Neuronal stem cell (in vitro differentiated cells): Measurements from ENCODE around the gene LMTK3.

Experiments
- DNase-seq: peaks from one replicate; pipeline ENCODE4 v3.0.0-alpha.2; 2013; ENCODE audit warnings: low spot score
- H2AFZ ChIP-seq: one replicate; pipeline ENCODE4 v1.6.1; 2013; ENCODE audit warnings: mild to moderate bottlenecking, low read length, inconsistent platforms
- H2AK5ac ChIP-seq: 2 replicates; pipeline ENCODE4 v1.6.1; 2013; ENCODE audit warnings: low read depth, mild to moderate bottlenecking, inconsistent platforms, low read length, moderate library complexity, mixed read lengths
- H2BK120ac ChIP-seq: 2 replicates; pipeline ENCODE4 v1.6.1; 2013; ENCODE audit warnings: low read depth, mild to moderate bottlenecking, inconsistent platforms, low read length, moderate library complexity, mixed read lengths
- H2BK12ac ChIP-seq: one replicate; pipeline ENCODE4 v1.6.1; 2013; ENCODE audit warnings: low read length, inconsistent platforms
- H2BK15ac ChIP-seq: 2 replicates; pipeline ENCODE4 v1.6.1; 2013; ENCODE audit warnings: mild to moderate bottlenecking, low read length, inconsistent platforms, mixed read lengths
- H2BK5ac ChIP-seq: one replicate; pipeline ENCODE4 v1.6.1; 2013; ENCODE audit warnings: inconsistent platforms, mild to moderate bottlenecking, low read length, moderate library complexity
- H3K14ac ChIP-seq: one replicate; pipeline ENCODE4 v1.6.1; 2013; ENCODE audit warnings: low read length, inconsistent platforms
- H3K18ac ChIP-seq: 2 replicates; pipeline ENCODE4 v1.6.1; 2013; ENCODE audit warnings: low read length, inconsistent platforms
- H3K23ac ChIP-seq: 2 replicates; pipeline ENCODE4 v1.6.1; 2013; ENCODE audit warnings: low read depth, mild to moderate bottlenecking, mixed read lengths, low read length, inconsistent platforms; ENCODE audit not compliant: poor library complexity
- H3K27ac ChIP-seq: replicated peaks from 3 replicates; pipeline ENCODE4 v1.5.1; 2013; ENCODE audit warnings: low read length, inconsistent platforms
- H3K27me3 ChIP-seq, 3 experiments: 2 replicates each; pipeline ENCODE4 v1.6.1; 2013; ENCODE audit warnings: low read length in 3 of 3, mild to moderate bottlenecking in 2 of 3, inconsistent platforms in 1 of 3, low read depth in 1 of 3, mixed read lengths in 1 of 3, moderate library complexity in 1 of 3; ENCODE audit not compliant: control insufficient read depth in 3 of 3, insufficient read depth in 3 of 3
- H3K36me3 ChIP-seq, 2 donors: replicated peaks in 1 of 2; 2 replicates each; pipeline ENCODE4 v1.6.1; 2013; ENCODE audit warnings: low read length in 2 of 2; ENCODE audit not compliant: control insufficient read depth in 2 of 2, insufficient read depth in 2 of 2
- H3K4ac ChIP-seq: 2 replicates; pipeline ENCODE4 v1.6.1; 2013; ENCODE audit warnings: inconsistent platforms, mild to moderate bottlenecking, low read length, moderate library complexity
- H3K4me1 ChIP-seq, 2 donors: 1 replicate in 1 of 2; 2 replicates in 1 of 2; pipeline ENCODE4 v1.6.1; 2013; ENCODE audit warnings: low read length in 2 of 2, low read depth in 1 of 2; ENCODE audit not compliant: control insufficient read depth in 2 of 2, insufficient read depth in 1 of 2
- H3K4me2 ChIP-seq: one replicate; pipeline ENCODE4 v1.6.1; 2013; ENCODE audit warnings: mild to moderate bottlenecking, low read length, inconsistent platforms; ENCODE audit not compliant: insufficient read depth, poor library complexity, severe bottlenecking
- H3K4me3 ChIP-seq, 2 donors: 2 replicates each; pipeline ENCODE4 v1.5.1; 2013; ENCODE audit warnings: low read length in 2 of 2, mild to moderate bottlenecking in 2 of 2, inconsistent platforms in 1 of 2, moderate library complexity in 1 of 2
- H3K79me1 ChIP-seq: one replicate; pipeline ENCODE4 v1.6.1; 2013; ENCODE audit warnings: low read depth, mild to moderate bottlenecking, inconsistent platforms, low read length, moderate library complexity
- H3K9ac ChIP-seq: one replicate; pipeline ENCODE4 v1.6.1; 2013; ENCODE audit warnings: mild to moderate bottlenecking, low read depth, low read length, inconsistent platforms; ENCODE audit not compliant: poor library complexity
- H3K9me3 ChIP-seq, 2 donors: replicated peaks in 1 of 2; 2 replicates each; pipeline versions ENCODE3 to v1.6.1; 2013; ENCODE audit warnings: low read length in 2 of 2, mild to moderate bottlenecking in 2 of 2, inconsistent platforms in 1 of 2, low read depth in 1 of 2, mixed read lengths in 1 of 2, moderate library complexity in 1 of 2; ENCODE audit not compliant: control insufficient read depth in 2 of 2, insufficient read depth in 1 of 2
- H4K8ac ChIP-seq: one replicate; pipeline ENCODE4 v1.6.1; 2013; ENCODE audit warnings: low read depth, mild to moderate bottlenecking, inconsistent platforms, low read length, moderate library complexity
- H4K91ac ChIP-seq: one replicate; pipeline ENCODE4 v1.6.1; 2013; ENCODE audit warnings: low read length, low read depth, mild to moderate bottlenecking, inconsistent platforms; ENCODE audit not compliant: poor library complexity
- WGBS, 2 donors: extraction: QIAGEN DNeasy Blood & Tissue Kit; methylation state at CpG; one replicate each; pipeline ENCODE4 v1.1.7; 2013; ENCODE audit warnings: missing lambda C conversion rate in 2 of 2, mixed read lengths in 1 of 2; ENCODE audit not compliant: insufficient read length in 2 of 2, insufficient replicate concordance in 1 of 2; ENCODE audit errors: extremely low coverage in 2 of 2; 5-methylcytosine and 5-hydroxymethylcytosine counted together

LMTK3 gene

DNA sequence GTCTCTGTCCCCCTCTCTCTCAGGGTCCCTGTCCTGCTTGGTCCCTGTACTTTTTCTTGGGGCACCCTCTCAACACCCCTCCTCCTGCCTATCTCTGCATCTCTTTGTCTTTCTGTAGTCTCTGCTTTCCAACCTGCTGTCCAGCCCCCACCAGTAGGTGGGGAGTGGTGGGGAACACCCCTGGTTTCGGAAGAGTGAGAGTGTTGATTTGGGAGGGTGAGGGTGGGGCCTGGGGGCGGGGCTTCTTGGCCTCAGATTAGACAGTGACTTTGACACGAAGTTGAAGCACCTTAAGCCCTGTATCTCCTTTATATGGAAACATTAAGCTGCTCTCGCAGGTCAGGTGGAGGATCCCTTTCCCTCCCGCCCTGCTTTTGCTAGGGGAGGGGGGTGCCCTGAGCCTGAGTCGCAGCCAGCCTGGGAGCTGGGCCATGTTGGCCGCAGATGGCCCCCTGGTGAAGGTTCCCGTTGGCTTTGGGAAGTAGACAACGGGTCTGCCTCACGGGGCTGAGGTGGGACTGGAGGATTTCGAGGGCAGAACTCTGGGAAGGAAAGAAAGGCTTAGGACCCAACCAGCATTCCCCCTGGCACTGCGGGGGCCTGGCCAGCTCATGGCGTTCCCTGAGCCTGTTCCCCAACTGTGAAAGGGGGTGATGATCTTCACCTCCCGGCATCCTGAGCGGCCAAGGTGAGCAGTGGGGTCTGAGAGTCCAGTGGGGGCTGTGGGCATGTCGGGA is 56.3 kb downstream of the LMTK3 start, which contains the start of gene KCNJ14:
Gene KCNJ14 (plus strand): TSS at position 404 of the 737 bp plus-strand sequence. CDS start 6,151 bp downstream, outside the sequence.
- Histone ChIP-seq H3K9ac (peak within 1 kb of the TSS; percentile 72), H2BK12ac (no peak within 1 kb of the TSS), H3K4me3 (peak within 1 kb of the TSS in 1 of 2 donors; percentile 64), H3K9me3 (no peaks in the 10 kb centered on the region), H3K14ac (no peak within 1 kb of the TSS), H4K8ac (no peak within 1 kb of the TSS), H3K27me3 (no peaks in the 10 kb centered on the region), H3K36me3 (peaks cover 36 to 74% of the 10 kb centered on the region in 2 donors), H2AFZ (no peak within 1 kb of the TSS), H3K27ac (no peak within 1 kb of the TSS), H2BK120ac (no peak within 1 kb of the TSS), H3K4ac (no peak within 1 kb of the TSS), H4K91ac (no peak within 1 kb of the TSS), H3K18ac (no peak within 1 kb of the TSS), H3K23ac (no peak within 1 kb of the TSS), H3K4me2 (no peak within 1 kb of the TSS), H2BK5ac (peak within 1 kb of the TSS; percentile 57), H2AK5ac (no peak within 1 kb of the TSS), H3K79me1 (peaks cover 3% of the 10 kb centered on the region), H3K4me1 (no peaks in the 10 kb centered on the region), H2BK15ac (no peak within 1 kb of the TSS)
- whole genome bisulfite sequencing, 2 donors: no CpG with 5 or more reads among the region's 16 CpGs
- DNase-seq: no peak

DNA sequence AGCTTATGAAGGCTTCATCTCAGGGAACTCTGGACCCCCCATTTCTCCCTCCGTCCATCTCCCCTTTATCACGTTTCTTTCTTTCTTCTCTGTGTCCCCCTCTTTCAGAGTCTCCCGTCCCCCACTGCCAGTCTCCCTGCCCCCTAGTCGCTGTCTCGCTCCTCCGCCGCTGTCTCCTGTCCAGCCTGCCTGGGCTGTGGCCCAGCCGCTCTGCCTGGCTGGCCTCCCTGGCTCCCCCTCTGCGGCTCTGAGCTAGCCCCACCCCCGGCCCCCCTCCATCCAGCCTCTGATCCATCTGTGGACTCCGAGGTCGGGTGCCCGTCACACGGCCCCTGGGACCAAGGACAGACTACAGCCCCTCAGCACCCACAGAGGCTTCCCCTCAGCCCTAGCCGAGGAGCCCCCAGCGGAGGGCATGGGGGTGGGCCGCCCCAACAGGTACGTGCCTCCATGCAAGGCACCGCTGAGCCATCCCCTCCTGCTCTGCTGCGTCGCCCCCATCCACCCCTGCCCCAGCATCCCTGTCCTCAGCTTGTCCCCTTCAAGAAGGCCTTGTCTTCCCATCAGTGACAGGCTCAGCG is 57.4 kb downstream of the LMTK3 start:
- no peaks in the 10 kb centered on the region for H3K4me1 ChIP-seq
- no peak overlapping the region for H2BK5ac ChIP-seq
- no peak overlapping the region for H3K4ac ChIP-seq
- H3K14ac ChIP-seq: no peak overlapping the region
- H4K91ac ChIP-seq: no peak overlapping the region
- H3K27me3 ChIP-seq: no peaks in the 10 kb centered on the region
- DNase-seq: no peak
- no peak overlapping the region for H3K27ac ChIP-seq
- no peak overlapping the region for H3K4me2 ChIP-seq
- peaks cover 3% of the 10 kb centered on the region for H3K79me1 ChIP-seq
- no peak overlapping the region for H3K23ac ChIP-seq
- H2AFZ ChIP-seq: no peak overlapping the region
- peaks cover 40 to 83% of the 10 kb centered on the region in 2 donors for H3K36me3 ChIP-seq
- H2BK120ac ChIP-seq: no peak overlapping the region
- H3K18ac ChIP-seq: no peak overlapping the region
- 100% methylated on average over 1 of the region's 22 CpGs; no CpG with 5 or more reads in 1 of the 2 donors for WGBS, 2 donors
- no peak overlapping the region for H2AK5ac ChIP-seq
- H2BK15ac ChIP-seq: no peak overlapping the region
- H3K9ac ChIP-seq: peak overlapping the region; percentile 72
- no peak overlapping the region for H3K4me3 ChIP-seq
- H3K9me3 ChIP-seq: no peaks in the 10 kb centered on the region
- no peak overlapping the region for H4K8ac ChIP-seq
- no peak overlapping the region for H2BK12ac ChIP-seq

DNA sequence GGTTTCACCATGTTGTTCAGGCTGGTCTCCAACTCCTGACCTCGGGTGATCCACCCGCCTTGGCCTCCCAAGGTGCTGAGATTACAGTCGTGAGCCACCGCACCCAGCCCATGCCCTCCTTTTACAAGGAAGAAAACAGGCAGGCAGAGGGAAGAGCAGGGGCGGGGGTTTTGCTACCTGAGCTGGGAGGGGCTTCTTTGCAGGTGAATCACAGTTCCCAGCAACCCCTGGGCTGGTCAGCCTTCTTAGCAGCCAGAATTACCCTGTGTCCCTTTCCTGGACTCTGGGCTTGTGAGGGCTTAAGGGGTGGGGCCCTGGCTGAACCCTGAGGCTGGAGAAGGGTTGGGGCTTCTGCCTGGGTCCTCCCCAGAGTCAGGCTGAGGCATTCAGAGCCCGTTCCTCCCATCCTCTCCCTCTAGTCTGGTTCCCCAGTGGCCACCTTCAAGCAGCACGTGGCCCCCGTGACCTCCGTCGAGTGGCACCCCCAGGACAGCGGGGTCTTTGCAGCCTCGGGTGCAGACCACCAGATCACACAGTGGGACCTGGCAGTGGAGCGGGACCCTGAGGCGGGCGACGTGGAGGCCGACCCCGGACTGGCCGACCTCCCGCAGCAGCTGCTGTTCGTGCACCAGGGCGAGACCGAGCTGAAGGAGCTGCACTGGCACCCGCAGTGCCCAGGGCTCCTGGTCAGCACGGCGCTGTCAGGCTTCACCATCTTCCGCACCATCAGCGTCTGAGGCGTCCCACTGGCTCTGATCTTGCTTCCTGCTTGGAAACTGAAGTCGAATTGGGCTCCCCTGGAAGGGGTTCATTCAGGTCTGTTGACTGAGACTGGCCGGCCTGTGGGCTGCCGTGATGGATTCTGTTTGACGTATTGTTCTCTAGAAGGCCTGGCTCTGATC is 59.1 kb downstream of the LMTK3 start:
- Histone ChIP-seq H3K9me3 (no peaks in the 10 kb centered on the region), H2BK5ac (no peak overlapping the region), H3K4me3 (no peak overlapping the region), H3K4ac (no peak overlapping the region), H3K36me3 (peaks cover 46 to 95% of the 10 kb centered on the region in 2 donors), H3K14ac (no peak overlapping the region), H2AK5ac (no peak overlapping the region), H3K27me3 (no peaks in the 10 kb centered on the region), H2BK15ac (no peak overlapping the region), H3K23ac (no peak overlapping the region), H2BK12ac (no peak overlapping the region), H3K18ac (no peak overlapping the region), H4K8ac (no peak overlapping the region), H2BK120ac (no peak overlapping the region), H3K4me1 (no peaks in the 10 kb centered on the region), H2AFZ (no peak overlapping the region), H3K4me2 (no peak overlapping the region), H3K9ac (no peak overlapping the region), H4K91ac (no peak overlapping the region), H3K79me1 (peaks cover 3% of the 10 kb centered on the region), H3K27ac (no peak overlapping the region)
- WGBS, 2 donors: no CpG with 5 or more reads among the region's 33 CpGs
- DNase-seq: no peak
